H1 (cell line): ENCODE results near the gene TMEM169. TPM values are rescaled to one million over a fixed set of nuclear protein-coding genes. Genes with fewer than 3 reads are reported as not detected.

ENCODE experiments used
- CTCF ChIA-PET: fragments of 300-600 bp; sonication (Branson Sonifier 250); formaldehyde crosslinking; loops from one replicate; lab custom pipeline; 2021; ENCODE audit not compliant: partially characterized antibody; lab: Charles Lee
- POLR2A ChIA-PET: fragments of 300-600 bp; sonication (Branson Sonifier 250); formaldehyde crosslinking; loops from one replicate; lab custom pipeline; 2021; ENCODE audit warnings: inconsistent platforms; ENCODE audit not compliant: partially characterized antibody; lab: Charles Lee
- DNase-seq, 2 experiments: peaks; one replicate each; pipeline versions ENCODE4 v3.0.0 to v3.0.0-alpha.2; 2010 to 2022; ENCODE audit warnings: low spot score in 2 of 2, low read depth in 1 of 2, mixed read lengths in 1 of 2
- FAIRE-seq: peaks from 2 replicates; lab custom pipeline; 2011; peaks lifted over from hg19 to GRCh38; lab: Jason Lieb, UNC
- H2AFZ ChIP-seq: 2 replicates; pipeline ENCODE4 v1.8.1; 2012; ENCODE audit warnings: low read length, inconsistent platforms
- H2AK5ac ChIP-seq: 2 replicates; pipeline ENCODE4 v1.6.1; 2013; ENCODE audit warnings: low read depth, low read length
- H2BK120ac ChIP-seq: replicated peaks from 2 replicates; pipeline ENCODE3; 2013; ENCODE audit warnings: low read depth, low read length, inconsistent platforms
- H2BK12ac ChIP-seq: 2 replicates; pipeline ENCODE4 v1.6.1; 2013; ENCODE audit warnings: low read depth, low read length
- H2BK15ac ChIP-seq: 2 replicates; pipeline ENCODE4 v1.6.1; 2013; ENCODE audit warnings: low read length
- H2BK20ac ChIP-seq: 2 replicates; pipeline ENCODE4 v1.6.1; 2013; ENCODE audit warnings: low read length
- H2BK5ac ChIP-seq: 2 replicates; pipeline ENCODE4 v1.6.1; 2013; ENCODE audit warnings: low read depth, low read length
- H3K14ac ChIP-seq: 2 replicates; pipeline ENCODE4 v1.6.1; 2013; ENCODE audit warnings: inconsistent platforms; ENCODE audit not compliant: insufficient read length
- H3K18ac ChIP-seq: 2 replicates; pipeline ENCODE4 v1.6.1; 2013; ENCODE audit warnings: low read length; ENCODE audit errors: extremely low read depth
- H3K23ac ChIP-seq: 2 replicates; pipeline ENCODE4 v1.6.1; 2013; ENCODE audit warnings: inconsistent platforms; ENCODE audit not compliant: insufficient read length
- H3K23me2 ChIP-seq: 2 replicates; pipeline ENCODE4 v1.6.1; 2013; ENCODE audit warnings: low read depth, low read length
- H3K27ac ChIP-seq: 2 replicates; pipeline ENCODE4 v1.6.1; 2011; ENCODE audit warnings: low read depth, low read length, inconsistent platforms
- H3K27me3 ChIP-seq, 4 experiments: replicated peaks in 1 of 4; 1 replicate in 1 of 4; 2 replicates in 3 of 4; pipeline versions ENCODE4 v1.6.1 to v1.8.1; 2011 to 2013; ENCODE audit warnings: low read length in 3 of 4, mild to moderate bottlenecking in 3 of 4, inconsistent platforms in 2 of 4, mixed read lengths in 2 of 4, moderate library complexity in 1 of 4; ENCODE audit not compliant: control insufficient read depth in 3 of 4, insufficient read depth in 3 of 4; ENCODE audit errors: extremely low read depth in 1 of 4
- H3K36me3 ChIP-seq, 4 experiments: 2 replicates each; pipeline versions ENCODE4 v1.6.1 to v1.8.1; 2011 to 2013; ENCODE audit warnings: mild to moderate bottlenecking in 4 of 4, low read length in 3 of 4, moderate library complexity in 2 of 4, control low read depth in 1 of 4, inconsistent platforms in 1 of 4; ENCODE audit not compliant: insufficient read depth in 4 of 4, control insufficient read depth in 2 of 4
- H3K4ac ChIP-seq: replicated peaks from 2 replicates; pipeline ENCODE3; 2013; ENCODE audit warnings: low read length, low read depth, mixed read lengths, inconsistent platforms; ENCODE audit not compliant: insufficient read length
- H3K4me1 ChIP-seq, 4 experiments: replicated peaks in 1 of 4; 1 replicate in 1 of 4; 2 replicates in 3 of 4; pipeline versions ENCODE4 v1.6.1 to v1.8.1; 2011 to 2013; ENCODE audit warnings: low read length in 3 of 4, inconsistent platforms in 2 of 4, mixed read lengths in 1 of 4; ENCODE audit not compliant: insufficient read depth in 4 of 4, control insufficient read depth in 3 of 4
- H3K4me2 ChIP-seq, 2 experiments: 2 replicates each; pipeline versions ENCODE4 v1.6.1 to v1.8.1; 2011 to 2013; ENCODE audit warnings: low read depth in 2 of 2, low read length in 2 of 2, control low read depth in 1 of 2, inconsistent platforms in 1 of 2, mild to moderate bottlenecking in 1 of 2; ENCODE audit not compliant: insufficient read depth in 1 of 2
- H3K4me3 ChIP-seq, 4 experiments: fragments of 200-600, 300-600 bp in 1 of 4; sonication (generic), shearing (Covaris generic), sonication (Bioruptor Twin) in 1 of 4; 2 replicates each; pipeline versions ENCODE4 v1.5.1 to v1.8.1; 2011 to 2016; ENCODE audit warnings: low read length in 4 of 4, low read depth in 3 of 4, control low read depth in 2 of 4, inconsistent platforms in 2 of 4, mild to moderate bottlenecking in 2 of 4, mixed read lengths in 1 of 4, moderate library complexity in 1 of 4; ENCODE audit not compliant: insufficient read depth in 2 of 4; ENCODE audit errors: extremely low read depth in 1 of 4
- H3K56ac ChIP-seq: replicated peaks from 2 replicates; pipeline ENCODE3; 2013; ENCODE audit warnings: low read depth, mild to moderate bottlenecking, mixed read lengths, low read length, inconsistent platforms; ENCODE audit not compliant: insufficient read length
- H3K79me1 ChIP-seq: 2 replicates; pipeline ENCODE4 v1.6.1; 2013; ENCODE audit warnings: low read depth, low read length, control low read depth
- H3K79me2 ChIP-seq, 2 experiments: 2 replicates each; pipeline versions ENCODE4 v1.6.1 to v1.8.1; 2012 to 2013; ENCODE audit warnings: low read length in 2 of 2, mild to moderate bottlenecking in 2 of 2, inconsistent platforms in 1 of 2; ENCODE audit not compliant: insufficient read depth in 2 of 2, control insufficient read depth in 1 of 2
- H3K9ac ChIP-seq, 4 experiments: replicated peaks in 1 of 4; 1 replicate in 1 of 4; 2 replicates in 3 of 4; pipeline versions ENCODE4 v1.6.1 to v1.8.1; 2011 to 2013; ENCODE audit warnings: low read depth in 3 of 4, low read length in 3 of 4, control low read depth in 2 of 4, mild to moderate bottlenecking in 2 of 4, moderate library complexity in 2 of 4, inconsistent platforms in 1 of 4; ENCODE audit errors: extremely low read depth in 1 of 4
- H3K9me3 ChIP-seq, 2 experiments: 2 replicates each; pipeline versions ENCODE4 v1.6.1 to v1.8.1; 2012 to 2013; ENCODE audit warnings: mild to moderate bottlenecking in 2 of 2, moderate library complexity in 2 of 2, control low read depth in 1 of 2, inconsistent platforms in 1 of 2, low read depth in 1 of 2, low read length in 1 of 2, mixed read lengths in 1 of 2; ENCODE audit not compliant: insufficient read depth in 2 of 2
- H4K20me1 ChIP-seq, 2 experiments: replicated peaks in 1 of 2; 2 replicates each; pipeline versions ENCODE3 to v1.8.1; 2011 to 2013; ENCODE audit warnings: inconsistent platforms in 2 of 2, low read length in 2 of 2, mild to moderate bottlenecking in 1 of 2; ENCODE audit not compliant: insufficient read depth in 2 of 2, control insufficient read depth in 1 of 2
- H4K5ac ChIP-seq: 2 replicates; pipeline ENCODE4 v1.6.1; 2013; ENCODE audit warnings: low read length, low read depth, mixed read lengths, inconsistent platforms; ENCODE audit not compliant: insufficient read length
- H4K8ac ChIP-seq: 2 replicates; pipeline ENCODE4 v1.8.0; 2013; ENCODE audit warnings: mild to moderate bottlenecking, moderate library complexity, low read length, inconsistent platforms; ENCODE audit not compliant: insufficient read depth; ENCODE audit errors: extremely low read depth
- H4K91ac ChIP-seq: replicated peaks from 2 replicates; pipeline ENCODE3; 2013; ENCODE audit warnings: low read length, mixed read lengths, inconsistent platforms; ENCODE audit not compliant: insufficient read length
- CBX8 ChIP-seq: fragments of 300-800, 300-1000 bp; sonication (generic); IDR thresholded peaks from 2 replicates; pipeline ENCODE4 v1.7.1; 2016; ENCODE audit warnings: low read depth, low read length, borderline replicate concordance
- CHD2 ChIP-seq: IDR thresholded peaks from 2 replicates; pipeline ENCODE4 v1.6.1; 2012; ENCODE audit warnings: low read length, improper control_type of control experiment
- HDAC2 ChIP-seq, 2 experiments: fragments of 300-600 bp in 1 of 2; sonication (generic) in 1 of 2; IDR thresholded peaks; 2 replicates each; pipeline ENCODE4 v1.6.1; 2011 to 2012; ENCODE audit warnings: low read depth in 2 of 2, low read length in 2 of 2, mild to moderate bottlenecking in 2 of 2, moderate library complexity in 2 of 2, borderline replicate concordance in 1 of 2, inconsistent platforms in 1 of 2
- TEAD4 ChIP-seq: IDR thresholded peaks from 2 replicates; pipeline ENCODE4 v1.6.1; 2012; ENCODE audit warnings: low read depth, low read length, inconsistent platforms, mixed read lengths
- ZNF274 ChIP-seq: IDR thresholded peaks from 2 replicates; pipeline ENCODE4 v1.7.0; 2012; ENCODE audit warnings: low read length, borderline replicate concordance; ENCODE audit errors: extremely low read depth
- WGBS, 2 experiments: shearing (Covaris generic) in 1 of 2; methylation state at CpG; one replicate each; pipeline versions ENCODE4 v1.1.6 to v1.1.7; 2013 to 2015; ENCODE audit warnings: low lambda C conversion rate in 2 of 2, mixed read lengths in 2 of 2, inconsistent platforms in 1 of 2, low coverage in 1 of 2, missing lambda C conversion rate in 1 of 2; ENCODE audit not compliant: insufficient replicate concordance in 2 of 2, insufficient coverage in 1 of 2, insufficient read length in 1 of 2; ENCODE audit errors: extremely low coverage in 1 of 2, missing lambda C conversion rate in 1 of 2; 5-methylcytosine and 5-hydroxymethylcytosine counted together
- polyA plus RNA-seq, 7 experiments: library from polyadenylated mRNA; depleted of rRNA in 3 of 7; stranded (reverse) in 5 of 7; unstranded in 2 of 7; fragments of >200 nt in 5 of 7; fragments of 200-250 nt in 2 of 7; gene quantifications; 1 replicate in 5 of 7; 2 replicates in 1 of 7; 4 replicates in 1 of 7; pipeline versions ENCODE4 v1.2.1 to v1.2.3, GENCODE V29; 2011 to 2013; ENCODE audit warnings: missing spikeins in 2 of 7, mixed read lengths in 2 of 7
- total RNA-seq: library from RNA; stranded (reverse); fragmentation: NEBNext Ultra II Directional; extraction: Animal tissue kit (Norgen Biotek cat#: 25700); gene quantifications from 2 replicates; pipeline ENCODE4 v1.2.1, GENCODE V29; 2021
- TF ChIP-seq, protein P1 (sequence below): IDR thresholded peaks from 2 replicates; pipeline ENCODE4 v1.6.1; 2012; ENCODE audit warnings: inconsistent platforms

The TMEM169 gene
- total and polyA plus RNA-seq, 2 of the 8 experiments (the other 6 are each of a cell fraction or from before 2014, with no cell fraction given), result 0.41 to 2.4 TPM

DNA sequence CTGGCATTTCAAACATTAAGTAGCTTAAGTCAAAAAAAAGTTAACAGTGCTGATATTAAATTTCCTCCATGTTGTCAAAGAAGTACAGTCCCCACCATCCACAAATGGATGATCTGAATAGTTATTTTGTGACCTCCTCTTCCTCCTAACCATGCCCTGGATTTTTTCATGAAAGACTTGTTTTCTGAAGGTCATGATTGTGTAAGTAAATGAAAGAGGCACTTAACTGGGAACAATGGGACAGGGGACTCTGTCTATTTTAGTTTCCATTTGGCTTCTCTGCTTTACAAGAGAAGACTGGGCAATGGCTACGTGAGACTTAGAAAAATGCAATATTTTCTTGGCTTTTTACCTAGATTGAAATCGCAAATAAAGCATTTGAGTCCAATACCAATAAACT lies 32.3 kb upstream of the TMEM169 start:
- H4K8ac ChIP-seq, result no peak overlapping the region
- TF ChIP-seq TEAD4, result no peak
- TF ChIP-seq HDAC2 (IDR thresholded peaks at IDR 0.05; ENCODE audit: borderline replicate concordance in 1 of 2, low read depth in 2 of 2, low read length in 2 of 2), result no peak
- no peak for TF ChIP-seq CBX8
- TF ChIP-seq, protein P1, sequence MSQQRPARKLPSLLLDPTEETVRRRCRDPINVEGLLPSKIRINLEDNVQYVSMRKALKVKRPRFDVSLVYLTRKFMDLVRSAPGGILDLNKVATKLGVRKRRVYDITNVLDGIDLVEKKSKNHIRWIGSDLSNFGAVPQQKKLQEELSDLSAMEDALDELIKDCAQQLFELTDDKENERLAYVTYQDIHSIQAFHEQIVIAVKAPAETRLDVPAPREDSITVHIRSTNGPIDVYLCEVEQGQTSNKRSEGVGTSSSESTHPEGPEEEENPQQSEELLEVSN, result no peak
- no peak for TF ChIP-seq CHD2
- TF ChIP-seq ZNF274, result no peak
- TF ChIP-seq, all 59 proteins: peak for 0
- Histone ChIP-seq H3K79me2 (no peaks in the 10 kb centered on the region), H3K23ac (no peak overlapping the region), H2BK5ac (no peak overlapping the region), H3K27ac (no peak overlapping the region), H2BK12ac (no peak overlapping the region), H3K23me2 (no peaks in the 10 kb centered on the region), H4K20me1 (no peaks in the 10 kb centered on the region), H2BK20ac (no peak overlapping the region), H3K9me3 (no peaks in the 10 kb centered on the region), H2BK15ac (no peak overlapping the region), H3K56ac (no peak overlapping the region), H2AFZ (no peak overlapping the region), H4K5ac (no peak overlapping the region), H2BK120ac (no peak overlapping the region), H3K4me3 (no peak overlapping the region), H3K4me2 (no peak overlapping the region), H3K4ac (no peak overlapping the region), H3K79me1 (no peaks in the 10 kb centered on the region), H3K36me3 (peaks cover 0 to 4% (median 1%) of the 10 kb centered on the region in 4 experiments; a peak in 2 of 8 replicates), H2AK5ac (no peak overlapping the region), H3K27me3 (no peaks in the 10 kb centered on the region), H4K91ac (no peak overlapping the region), H3K9ac (no peak overlapping the region), H3K4me1 (peaks cover 0 to 8% (median under 1%) of the 10 kb centered on the region in 4 experiments; a peak in 1 of 7 replicates), H3K14ac (no peak overlapping the region), H3K18ac (no peak overlapping the region)
- DNase-seq, result no peak
- CTCF ChIA-PET, result interaction anchor here (0.8 to 1.7 kb wide), 2 partner anchors 15 to 26 kb away, joined by 3 to 5 read pairs; no protein-coding TSS in a partner anchor
- FAIRE-seq, result no peak
- 84% methylated on average over 2 of the region's 2 CpGs; no CpG with 5 or more reads in 1 of the 2 experiments for WGBS, 2 experiments
- POLR2A ChIA-PET, result interaction anchor here (0.5 to 0.8 kb wide), 2 partner anchors 12 to 38 kb away, joined by 4 read pairs; no protein-coding TSS in a partner anchor
